Liver (tissue), 9 donors: Measurements from ENCODE around the gene PPP3CA. TPM values are rescaled to one million over a fixed set of nuclear protein-coding genes. Genes with fewer than 3 reads are reported as not detected.

Experiments used
- DNase-seq: peaks from one replicate; pipeline ENCODE4 v3.0.0-alpha.2; 2017; ENCODE audit warnings: low spot score
- H3K27ac ChIP-seq, 2 donors: one replicate each; pipeline ENCODE4 v1.7.0; 2013; ENCODE audit warnings: inconsistent platforms in 2 of 2, low read length in 2 of 2, control low read depth in 1 of 2, low read depth in 1 of 2, mild to moderate bottlenecking in 1 of 2
- H3K27me3 ChIP-seq, 4 donors: one replicate each; pipeline versions ENCODE4 v1.6.1 to v1.7.0; 2013; ENCODE audit warnings: low read length in 3 of 4, inconsistent platforms in 1 of 4, mild to moderate bottlenecking in 1 of 4, moderate library complexity in 1 of 4; ENCODE audit not compliant: control insufficient read depth in 4 of 4, insufficient read depth in 4 of 4
- H3K36me3 ChIP-seq, 4 donors: one replicate each; pipeline versions ENCODE4 v1.6.1 to v1.7.0; 2013; ENCODE audit warnings: low read length in 3 of 4, mild to moderate bottlenecking in 3 of 4, low read depth in 1 of 4, moderate library complexity in 1 of 4; ENCODE audit not compliant: control insufficient read depth in 4 of 4, insufficient read depth in 3 of 4
- H3K4me1 ChIP-seq, 4 donors: one replicate each; pipeline versions ENCODE4 v1.6.1 to v1.7.0; 2013; ENCODE audit warnings: low read length in 3 of 4, mild to moderate bottlenecking in 3 of 4, moderate library complexity in 1 of 4; ENCODE audit not compliant: control insufficient read depth in 4 of 4, insufficient read depth in 4 of 4
- H3K4me3 ChIP-seq, 3 donors: one replicate each; pipeline versions ENCODE4 v1.6.1 to v1.7.0; 2013; ENCODE audit warnings: low read length in 3 of 3, control low read depth in 1 of 3, low read depth in 1 of 3, mild to moderate bottlenecking in 1 of 3
- H3K9ac ChIP-seq, 2 donors: one replicate each; pipeline ENCODE4 v1.7.0; 2013; ENCODE audit warnings: low read length in 2 of 2, mild to moderate bottlenecking in 2 of 2, moderate library complexity in 2 of 2, control low read depth in 1 of 2, low read depth in 1 of 2
- H3K9me3 ChIP-seq, 4 donors: one replicate each; pipeline versions ENCODE4 v1.6.1 to v1.7.0; 2013; ENCODE audit warnings: low read length in 3 of 4; ENCODE audit not compliant: control insufficient read depth in 4 of 4
- FOXA1 ChIP-seq: IDR thresholded peaks from 2 replicates; pipeline ENCODE4 v1.6.1; 2016; ENCODE audit warnings: antibody characterized with exemption
- FOXA2 ChIP-seq: IDR thresholded peaks from 2 replicates; pipeline ENCODE4 v1.6.1; 2016; ENCODE audit warnings: antibody characterized with exemption
- GABPA ChIP-seq, 2 donors: IDR thresholded peaks in 1 of 2; conservative IDR thresholded peaks in 1 of 2; 2 replicates each; pipeline ENCODE4 v1.6.1; 2016; ENCODE audit warnings: antibody characterized with exemption in 2 of 2, mild to moderate bottlenecking in 1 of 2, moderate library complexity in 1 of 2
- HNF4A ChIP-seq, 2 donors: conservative IDR thresholded peaks; 2 replicates each; pipeline ENCODE4 v1.6.1; 2016; ENCODE audit warnings: antibody characterized with exemption in 2 of 2, mild to moderate bottlenecking in 2 of 2
- HNF4G ChIP-seq: IDR thresholded peaks from 2 replicates; pipeline ENCODE4 v1.6.1; 2016; ENCODE audit warnings: antibody characterized with exemption
- NR2F2 ChIP-seq: IDR thresholded peaks from 2 replicates; pipeline ENCODE4 v1.6.1; 2016; ENCODE audit warnings: antibody characterized with exemption
- RAD21 ChIP-seq, 2 donors: IDR thresholded peaks; 2 replicates each; pipeline ENCODE4 v1.6.1; 2016; ENCODE audit warnings: antibody characterized with exemption in 2 of 2, mild to moderate bottlenecking in 2 of 2
- RXRA ChIP-seq, 2 donors: IDR thresholded peaks; 2 replicates each; pipeline ENCODE4 v1.6.1; 2017 to 2018; ENCODE audit warnings: antibody characterized with exemption in 2 of 2, mild to moderate bottlenecking in 1 of 2
- SP1 ChIP-seq: IDR thresholded peaks from 2 replicates; pipeline ENCODE4 v1.6.1; 2018; ENCODE audit warnings: antibody characterized with exemption, mild to moderate bottlenecking
- TAF1 ChIP-seq: conservative IDR thresholded peaks from 2 replicates; pipeline ENCODE4 v1.6.1; 2016; ENCODE audit warnings: antibody characterized with exemption, mild to moderate bottlenecking
- whole genome bisulfite sequencing: extraction: QIAGEN DNeasy Blood & Tissue Kit; methylation state at CpG from one replicate; pipeline ENCODE4 v1.1.7; 2013; 5-methylcytosine and 5-hydroxymethylcytosine counted together
- polyA plus RNA-seq, 2 donors: library from polyadenylated mRNA; stranded (reverse) in 1 of 2; unstranded in 1 of 2; fragments of 200-250 nt in 1 of 2; fragments of >200 nt in 1 of 2; fragmentation: Nextera tagmentation in 1 of 2; extraction: Ambion mirVana in 1 of 2; gene quantifications; one replicate each; pipeline versions ENCODE4 v1.2.1 to v1.2.3, GENCODE V29; 2013 to 2015
- total RNA-seq, 2 donors: library from RNA; depleted of rRNA; stranded (reverse); fragments of >200 nt; gene quantifications; one replicate each; pipeline ENCODE4 v1.2.3, GENCODE V29; 2014
- TF ChIP-seq, protein P1 (sequence below): IDR thresholded peaks from 2 replicates; pipeline ENCODE4 v1.6.1; 2016; ENCODE audit warnings: antibody characterized with exemption, mild to moderate bottlenecking
- donor health status: healthy.
- donor health status: healthy.
- donor health status: healthy.
- donor health status: healthy.
- donor health status: healthy.

The PPP3CA gene
- total and polyA plus RNA-seq, 4 donors, result 3.6 to 18.2 (median 14.2) TPM

GRCh38 chr4:101010987-101011386 lies 336.3 kb downstream of the PPP3CA start:
- TF ChIP-seq TAF1 (no peak), HNF4A (conservative IDR thresholded peaks at IDR 0.05) (no peak), HNF4G (no peak), FOXA1 (no peak), FOXA2 (no peak), RXRA (IDR thresholded peaks at IDR 0.05) (no peak)
- TF ChIP-seq, protein P1, sequence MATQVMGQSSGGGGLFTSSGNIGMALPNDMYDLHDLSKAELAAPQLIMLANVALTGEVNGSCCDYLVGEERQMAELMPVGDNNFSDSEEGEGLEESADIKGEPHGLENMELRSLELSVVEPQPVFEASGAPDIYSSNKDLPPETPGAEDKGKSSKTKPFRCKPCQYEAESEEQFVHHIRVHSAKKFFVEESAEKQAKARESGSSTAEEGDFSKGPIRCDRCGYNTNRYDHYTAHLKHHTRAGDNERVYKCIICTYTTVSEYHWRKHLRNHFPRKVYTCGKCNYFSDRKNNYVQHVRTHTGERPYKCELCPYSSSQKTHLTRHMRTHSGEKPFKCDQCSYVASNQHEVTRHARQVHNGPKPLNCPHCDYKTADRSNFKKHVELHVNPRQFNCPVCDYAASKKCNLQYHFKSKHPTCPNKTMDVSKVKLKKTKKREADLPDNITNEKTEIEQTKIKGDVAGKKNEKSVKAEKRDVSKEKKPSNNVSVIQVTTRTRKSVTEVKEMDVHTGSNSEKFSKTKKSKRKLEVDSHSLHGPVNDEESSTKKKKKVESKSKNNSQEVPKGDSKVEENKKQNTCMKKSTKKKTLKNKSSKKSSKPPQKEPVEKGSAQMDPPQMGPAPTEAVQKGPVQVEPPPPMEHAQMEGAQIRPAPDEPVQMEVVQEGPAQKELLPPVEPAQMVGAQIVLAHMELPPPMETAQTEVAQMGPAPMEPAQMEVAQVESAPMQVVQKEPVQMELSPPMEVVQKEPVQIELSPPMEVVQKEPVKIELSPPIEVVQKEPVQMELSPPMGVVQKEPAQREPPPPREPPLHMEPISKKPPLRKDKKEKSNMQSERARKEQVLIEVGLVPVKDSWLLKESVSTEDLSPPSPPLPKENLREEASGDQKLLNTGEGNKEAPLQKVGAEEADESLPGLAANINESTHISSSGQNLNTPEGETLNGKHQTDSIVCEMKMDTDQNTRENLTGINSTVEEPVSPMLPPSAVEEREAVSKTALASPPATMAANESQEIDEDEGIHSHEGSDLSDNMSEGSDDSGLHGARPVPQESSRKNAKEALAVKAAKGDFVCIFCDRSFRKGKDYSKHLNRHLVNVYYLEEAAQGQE, result no peak
- no peak overlapping the region for H3K9ac ChIP-seq
- DNase-seq, result no peak
- 81% methylated on average over 1 of the region's 1 CpG for WGBS
- H3K4me1 ChIP-seq, result no peaks in the 10 kb centered on the region
- H3K36me3 ChIP-seq, result no peaks in the 10 kb centered on the region
- H3K9me3 ChIP-seq, result no peaks in the 10 kb centered on the region
- no peak overlapping the region for H3K4me3 ChIP-seq
- H3K27ac ChIP-seq, result no peak overlapping the region
- H3K27me3 ChIP-seq, result no peaks in the 10 kb centered on the region

GRCh38 chr4:101009471-101009870 lies 337.9 kb downstream of the PPP3CA start:
- Histone ChIP-seq H3K27ac (no peak overlapping the region), H3K36me3 (no peaks in the 10 kb centered on the region), H3K4me1 (no peaks in the 10 kb centered on the region), H3K27me3 (no peaks in the 10 kb centered on the region), H3K4me3 (no peak overlapping the region), H3K9ac (no peak overlapping the region), H3K9me3 (no peaks in the 10 kb centered on the region)
- no peak for DNase-seq
- WGBS, result 83% methylated on average over 2 of the region's 2 CpGs
- TF ChIP-seq SP1 (no peak), HNF4A (conservative IDR thresholded peaks at IDR 0.05) (no peak), GABPA (IDR thresholded peaks at IDR 0.05 in 1 of 2, conservative IDR thresholded peaks at IDR 0.05 in 1 of 2) (no peak), RAD21 (IDR thresholded peaks at IDR 0.05) (no peak), NR2F2 (no peak)
- TF ChIP-seq, protein P1, result no peak

DNA sequence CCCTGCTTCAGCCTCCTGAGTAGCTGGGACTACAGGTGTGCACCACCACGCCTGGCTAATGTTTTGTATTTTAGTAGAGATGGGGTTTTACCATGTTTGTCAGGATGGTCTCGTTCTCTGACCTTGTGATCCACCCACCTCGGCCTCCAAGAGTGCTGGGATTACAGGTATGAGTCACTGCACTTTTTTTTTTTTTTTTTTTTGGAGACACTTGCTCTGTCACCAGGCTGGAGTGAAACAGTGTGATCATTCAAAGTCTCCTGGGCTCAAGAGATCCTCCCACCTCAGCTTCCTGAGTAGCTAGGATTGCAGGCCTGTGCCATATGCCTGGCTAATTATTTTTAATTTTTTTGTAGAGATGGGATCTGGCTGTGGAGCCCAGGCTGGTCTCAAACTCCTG lies 338.8 kb downstream of the PPP3CA start:
- 88% methylated on average over 3 of the region's 3 CpGs for WGBS
- H3K4me1 ChIP-seq, result no peaks in the 10 kb centered on the region
- no peaks in the 10 kb centered on the region for H3K36me3 ChIP-seq
- no peak for DNase-seq
- H3K27ac ChIP-seq, result no peak overlapping the region
- H3K27me3 ChIP-seq, result no peaks in the 10 kb centered on the region
- H3K9ac ChIP-seq, result no peak overlapping the region
- no peaks in the 10 kb centered on the region for H3K9me3 ChIP-seq
- H3K4me3 ChIP-seq, result no peak overlapping the region
- TF ChIP-seq NR2F2, result no peak
- TF ChIP-seq HNF4A (conservative IDR thresholded peaks at IDR 0.05), result no peak
